ENCODE measurements around the gene PCP2.

- TF ChIP-seq, protein P1, sequence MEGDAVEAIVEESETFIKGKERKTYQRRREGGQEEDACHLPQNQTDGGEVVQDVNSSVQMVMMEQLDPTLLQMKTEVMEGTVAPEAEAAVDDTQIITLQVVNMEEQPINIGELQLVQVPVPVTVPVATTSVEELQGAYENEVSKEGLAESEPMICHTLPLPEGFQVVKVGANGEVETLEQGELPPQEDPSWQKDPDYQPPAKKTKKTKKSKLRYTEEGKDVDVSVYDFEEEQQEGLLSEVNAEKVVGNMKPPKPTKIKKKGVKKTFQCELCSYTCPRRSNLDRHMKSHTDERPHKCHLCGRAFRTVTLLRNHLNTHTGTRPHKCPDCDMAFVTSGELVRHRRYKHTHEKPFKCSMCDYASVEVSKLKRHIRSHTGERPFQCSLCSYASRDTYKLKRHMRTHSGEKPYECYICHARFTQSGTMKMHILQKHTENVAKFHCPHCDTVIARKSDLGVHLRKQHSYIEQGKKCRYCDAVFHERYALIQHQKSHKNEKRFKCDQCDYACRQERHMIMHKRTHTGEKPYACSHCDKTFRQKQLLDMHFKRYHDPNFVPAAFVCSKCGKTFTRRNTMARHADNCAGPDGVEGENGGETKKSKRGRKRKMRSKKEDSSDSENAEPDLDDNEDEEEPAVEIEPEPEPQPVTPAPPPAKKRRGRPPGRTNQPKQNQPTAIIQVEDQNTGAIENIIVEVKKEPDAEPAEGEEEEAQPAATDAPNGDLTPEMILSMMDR (IDR thresholded peaks at IDR 0.05) = no peak
- no peak for TF ChIP-seq POLR2A (IDR thresholded peaks at IDR 0.05)
Observed at GRCh38 chr19:7679771-7680605, 46.5 kb upstream of the PCP2 start.

Data from Peyer's patch (tissue), 4 donors.